SK-N-DZ (cell line): ENCODE data around the gene AWAT2.
"Not testable (repeated sequence)": the region's sequence is repeated elsewhere in the genome, so short reads cannot be mapped to it uniquely, and the experiment has no call there.

Source experiments
- DNase-seq: peaks from one replicate; pipeline ENCODE4 v3.0.0-alpha.2; 2015; ENCODE audit warnings: low spot score
- small RNA-seq, 2 experiments: library from RNA; depleted of rRNA; stranded (forward); fragments of <200 nt; gene quantifications; one replicate each; pipeline ENCODE3, GENCODE V24; 2014

Gene AWAT2

DNA sequence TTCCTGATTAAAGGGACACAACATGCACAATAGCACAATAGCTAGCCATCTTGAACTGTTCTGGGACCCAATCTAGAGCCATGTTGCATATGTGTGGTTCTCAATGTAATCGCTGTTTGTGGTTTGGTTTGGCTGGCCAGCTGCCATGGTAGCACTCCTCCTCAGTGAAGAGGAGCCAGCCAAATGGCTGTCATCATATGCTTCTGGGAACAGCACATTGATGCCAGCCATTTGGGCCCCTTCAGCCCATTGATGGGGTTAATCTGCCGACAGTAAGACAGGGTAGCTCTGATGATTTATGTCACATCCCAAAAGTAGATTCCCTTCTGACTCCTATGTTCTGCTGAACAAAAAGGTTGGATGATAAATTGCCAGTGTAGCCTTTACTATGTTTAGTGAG lies 48.5 kb downstream of the AWAT2 start:
- DNase-seq, result no peak

DNA sequence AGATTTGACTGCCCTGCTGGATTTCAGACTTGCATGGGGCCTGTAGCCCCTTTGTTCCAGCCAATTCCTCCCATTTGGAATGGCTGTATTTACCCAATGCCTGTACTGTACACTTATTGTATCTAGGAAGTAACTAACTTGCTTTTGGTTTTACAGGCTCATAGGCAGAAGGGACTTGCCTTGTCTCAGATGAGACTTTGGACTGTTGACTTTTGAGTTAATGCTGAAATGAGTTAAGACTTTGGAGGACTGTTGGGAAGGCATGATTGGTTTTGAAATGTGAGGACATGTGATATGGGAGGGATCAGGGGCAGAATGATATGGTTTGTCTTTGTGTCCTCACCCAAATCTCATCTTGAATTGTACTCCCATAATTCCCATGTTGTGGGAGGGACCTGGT lies 51.4 kb downstream of the AWAT2 start:
- DNase-seq, result not testable (repeated sequence)

GRCh38 chrX:69996113-69996468 lies 53.6 kb downstream of the AWAT2 start:
- DNase-seq, result no peak

DNA sequence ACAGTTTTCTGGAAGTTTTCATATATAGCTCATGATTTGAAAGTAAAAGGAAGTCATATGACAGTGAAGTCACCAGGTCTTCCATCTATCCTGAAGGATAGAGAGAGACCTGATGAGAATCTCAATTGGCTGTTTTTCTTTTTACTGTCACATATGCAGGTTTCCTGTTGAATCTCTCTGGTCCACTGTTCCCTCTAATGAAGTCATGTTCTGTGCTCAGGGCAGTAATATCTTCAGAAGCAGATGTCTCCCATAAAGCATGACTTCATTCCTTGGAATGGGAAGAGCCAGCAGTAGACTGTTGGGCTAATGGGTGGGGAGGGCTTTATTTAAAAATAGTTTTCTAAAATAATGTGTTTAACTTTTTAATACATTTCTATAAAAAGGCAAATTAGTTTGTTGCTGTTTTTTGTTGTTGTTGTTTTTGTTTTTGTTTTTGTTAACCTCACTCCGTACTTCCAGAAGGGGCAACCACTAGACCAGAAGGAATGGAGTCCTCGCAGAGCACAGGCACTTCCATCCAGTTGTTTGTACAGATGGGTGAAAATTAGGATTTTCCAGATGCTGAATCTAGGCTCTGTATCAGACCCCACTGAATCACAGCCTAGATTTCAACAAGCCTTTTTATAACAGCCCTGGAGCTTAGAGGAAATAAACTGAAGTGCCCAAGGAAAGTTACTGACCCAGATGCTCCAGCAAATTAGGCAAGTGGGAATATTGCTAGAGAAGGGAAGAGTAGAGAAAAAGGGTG lies 54.2 kb downstream of the AWAT2 start:
- DNase-seq, result no peak

GRCh38 chrX:69993494-69993893 lies 56.2 kb downstream of the AWAT2 start:
- no peak for DNase-seq

- no peak for DNase-seq
Measured at GRCh38 chrX:69991685-69992084, 58.1 kb downstream of the AWAT2 start.

Small RNAs within 50 kb of the gene (small RNA-seq; reads per million reads assigned to genes)
- gene MIR676, result 0 to 0.13 reads per million in 2 experiments
